Measurements from ENCODE around the gene OR2T35. TPM values are rescaled to one million over a fixed set of nuclear protein-coding genes. Genes with fewer than 3 reads are reported as not detected.

OR2T35 gene
- total RNA-seq, 1 experiment from 2014 or later, result not detected

GRCh38 chr1:248592655-248593054 lies 52.4 kb downstream of the OR2T35 start:
- Histone ChIP-seq H3K36me3 (ENCODE audit: low read depth, low read length) (no peaks in the 10 kb centered on the region), H3K27me3 (ENCODE audit: low read length) (no peaks in the 10 kb centered on the region), H3K27ac (ENCODE audit: low read length) (no peak overlapping the region), H3F3A (ENCODE audit: low read length, unreplicated experiment) (no peaks in the 10 kb centered on the region), H4K20me1 (ENCODE audit: low read length) (no peaks in the 10 kb centered on the region), H3K79me2 (ENCODE audit: low read length) (no peaks in the 10 kb centered on the region), H3K4me3 (ENCODE audit: low read length) (no peak overlapping the region), H3K4me1 (ENCODE audit: insufficient read depth, low read length) (peaks cover 5% of the 10 kb centered on the region), H3K4me2 (ENCODE audit: low read length) (no peak overlapping the region), H3K9me2 (replicated peaks; ENCODE audit: low read length) (0 out of 2 replicates have a peak, but pooled peaks cover 8% of the 10 kb centered on the region), H2AFZ (ENCODE audit: low read length) (no peak overlapping the region), H3K9ac (ENCODE audit: low read length) (no peak overlapping the region), H3K9me3 (ENCODE audit: low read length) (no peaks in the 10 kb centered on the region; the same call in 1 of the 2 replicates)
- intact Hi-C loops (cut with micrococcal nuclease), result no loop called here
- POLR2A ChIA-PET (ENCODE audit: unreplicated experiment), result no interaction called here
- no peak for TF ChIP-seq EZH2 (IDR thresholded peaks at IDR 0.05; ENCODE audit: low read length, unreplicated experiment)
- TF ChIP-seq CTCF (conservative IDR thresholded peaks at IDR 0.05; ENCODE audit: low read depth, low read length), result no peak
- no peak for TF ChIP-seq EZH2phosphoT487 (IDR thresholded peaks at IDR 0.05; ENCODE audit: borderline replicate concordance, low read length)
- CTCF ChIA-PET, result no interaction called here
- ATAC-seq (no peak), DNase-seq (no peak)
- no TSS peak for BruUV-seq (replicated peaks)

- H3K27me3 ChIP-seq (ENCODE audit: low read length), result no peaks in the 10 kb centered on the region
- ChIA-PET CTCF (no interaction called here), POLR2A (ENCODE audit: unreplicated experiment) (no interaction called here)
- no peak overlapping the region for H3K27ac ChIP-seq (ENCODE audit: low read length)
- no peak for DNase-seq
- H3K9me3 ChIP-seq (ENCODE audit: low read length), result no peaks in the 10 kb centered on the region; the same call in 1 of the 2 replicates
- no peak for TF ChIP-seq EZH2phosphoT487 (IDR thresholded peaks at IDR 0.05; ENCODE audit: borderline replicate concordance, low read length)
- no peak for TF ChIP-seq CTCF (conservative IDR thresholded peaks at IDR 0.05; ENCODE audit: low read depth, low read length)
- TF ChIP-seq EZH2 (IDR thresholded peaks at IDR 0.05; ENCODE audit: low read length, unreplicated experiment), result no peak
- H3K9ac ChIP-seq (ENCODE audit: low read length), result no peak overlapping the region
- ATAC-seq, result no peak
- H3K36me3 ChIP-seq (ENCODE audit: low read depth, low read length), result no peaks in the 10 kb centered on the region
- no peaks in the 10 kb centered on the region for H3K79me2 ChIP-seq (ENCODE audit: low read length)
- H3K9me2 ChIP-seq (replicated peaks; ENCODE audit: low read length), result 0 out of 2 replicates have a peak, but pooled peaks cover 8% of the 10 kb centered on the region
- no peak overlapping the region for H2AFZ ChIP-seq (ENCODE audit: low read length)
- BruUV-seq (replicated peaks), result no TSS peak
- no peaks in the 10 kb centered on the region for H4K20me1 ChIP-seq (ENCODE audit: low read length)
- no peak overlapping the region for H3K4me3 ChIP-seq (ENCODE audit: low read length)
- H3K4me2 ChIP-seq (ENCODE audit: low read length), result no peak overlapping the region
- no peaks in the 10 kb centered on the region for H3F3A ChIP-seq (ENCODE audit: low read length, unreplicated experiment)
- H3K4me1 ChIP-seq (ENCODE audit: insufficient read depth, low read length), result no peaks in the 10 kb centered on the region; the same call in 1 of the 2 replicates
- intact Hi-C loops (cut with micrococcal nuclease), result no loop called here
These were observed 55.0 kb downstream of the OR2T35 start for GRCh38 chr1:248590055-248590454.

- no peaks in the 10 kb centered on the region for H4K20me1 ChIP-seq (ENCODE audit: low read length)
- no peaks in the 10 kb centered on the region for H3F3A ChIP-seq (ENCODE audit: low read length, unreplicated experiment)
- H3K9me3 ChIP-seq (ENCODE audit: low read length), result no peaks in the 10 kb centered on the region; the same call in 1 of the 2 replicates
- intact Hi-C loops (cut with micrococcal nuclease), result no loop called here
- ChIA-PET CTCF (no interaction called here), POLR2A (ENCODE audit: unreplicated experiment) (no interaction called here)
- no peak overlapping the region for H3K4me3 ChIP-seq (ENCODE audit: low read length)
- no peaks in the 10 kb centered on the region for H3K36me3 ChIP-seq (ENCODE audit: low read depth, low read length)
- H2AFZ ChIP-seq (ENCODE audit: low read length), result no peak overlapping the region
- H3K4me1 ChIP-seq (ENCODE audit: insufficient read depth, low read length), result no peaks in the 10 kb centered on the region; the same call in 1 of the 2 replicates
- ATAC-seq (no peak), DNase-seq (no peak)
- no peak overlapping the region for H3K4me2 ChIP-seq (ENCODE audit: low read length)
- no peaks in the 10 kb centered on the region for H3K27me3 ChIP-seq (ENCODE audit: low read length)
- H3K9me2 ChIP-seq (replicated peaks; ENCODE audit: low read length), result 0 out of 2 replicates have a peak, but pooled peaks cover 8% of the 10 kb centered on the region
- TF ChIP-seq EZH2phosphoT487 (IDR thresholded peaks at IDR 0.05; ENCODE audit: borderline replicate concordance, low read length) (no peak), EZH2 (IDR thresholded peaks at IDR 0.05; ENCODE audit: low read length, unreplicated experiment) (no peak), CTCF (conservative IDR thresholded peaks at IDR 0.05; ENCODE audit: low read depth, low read length) (no peak)
- no TSS peak for BruUV-seq (replicated peaks)
- H3K79me2 ChIP-seq (ENCODE audit: low read length), result no peaks in the 10 kb centered on the region
- no peak overlapping the region for H3K9ac ChIP-seq (ENCODE audit: low read length)
- H3K27ac ChIP-seq (ENCODE audit: low read length), result no peak overlapping the region
These were observed 55.7 kb downstream of the OR2T35 start for GRCh38 chr1:248589334-248589733.

All from PC-3 (cell line).